ENCODE results near the gene IQSEC2.

IQSEC2 gene

GRCh38 chrX:53305219-53305995 is 24.0 kb upstream of the IQSEC2 start:
- no peak for DNase-seq

GRCh38 chrX:53303195-53303594 is 21.8 kb upstream of the IQSEC2 start:
- no peak for DNase-seq

- DNase-seq: no peak
These were observed 18.8 kb upstream of the IQSEC2 start for GRCh38 chrX:53300157-53300556.

GRCh38 chrX:53294024-53294648 is 12.8 kb upstream of the IQSEC2 start:
- peak; percentile 20 for DNase-seq

- DNase-seq: no peak
These were observed 10.2 kb upstream of the IQSEC2 start for GRCh38 chrX:53291596-53291995.

GRCh38 chrX:53290441-53291041 is 9.2 kb upstream of the IQSEC2 start:
- peak; percentile 82 for DNase-seq

- peak; percentile 91 for DNase-seq
These were observed 6.8 kb upstream of the IQSEC2 start for GRCh38 chrX:53288189-53288588.

GRCh38 chrX:53287493-53288138 is 6.2 kb upstream of the IQSEC2 start:
- DNase-seq: peak; percentile 93

GRCh38 chrX:53286171-53286570 is 4.8 kb upstream of the IQSEC2 start:
- DNase-seq: no peak

- no peak for DNase-seq
These were observed 4.2 kb upstream of the IQSEC2 start for GRCh38 chrX:53285591-53285990.

- DNase-seq: peak; percentile 85
These were observed 3.5 kb upstream of the IQSEC2 start for GRCh38 chrX:53284684-53285447.

GRCh38 chrX:53283567-53283966 is 2.2 kb upstream of the IQSEC2 start:
- DNase-seq: no peak

- DNase-seq: no peak
These were observed 1.7 kb upstream of the IQSEC2 start for GRCh38 chrX:53283099-53283498.

GRCh38 chrX:53281963-53282695 is 745 bp upstream of the IQSEC2 start:
- DNase-seq: peak; percentile 7

- no peak for DNase-seq
These were observed 758 bp downstream of the IQSEC2 start for GRCh38 chrX:53280331-53281320.

GRCh38 chrX:53279296-53280237 is 1.8 kb downstream of the IQSEC2 start:
- DNase-seq: peak; percentile 10

- no peak for DNase-seq
These were observed 8.5 kb downstream of the IQSEC2 start for GRCh38 chrX:53272808-53273337.

GRCh38 chrX:53269536-53270107 is 11.8 kb downstream of the IQSEC2 start:
- DNase-seq: no peak

GRCh38 chrX:53268173-53268572 is 13.2 kb downstream of the IQSEC2 start:
- no peak for DNase-seq

All from NCI-H69 (cell line).